ENCODE measurements around the gene STAT1. TPM values are rescaled to one million over a fixed set of nuclear protein-coding genes. Genes with fewer than 3 reads are reported as not detected.
A peak's percentile ranks its signal among the peaks of the same experiment; 100 is the strongest.

STAT1 gene
- total RNA-seq: 10 to 100 TPM; 49.1 to 91.6 (median 86.2) TPM
- total RNA-seq (2013): 118 TPM

- H3K27me3 ChIP-seq (ENCODE audit: control insufficient read depth, insufficient read depth, low read length): no peaks in the 10 kb centered on the region
- WGBS (ENCODE audit: insufficient coverage): under 1% methylated on average over 68 of the region's 68 CpGs
- H3K4me3 ChIP-seq (ENCODE audit: low read length): peak within 1 kb of the TSS; percentile 73
- Mint-ChIP-seq H3K27me3 (ENCODE audit: low read depth in 2 of 2) (no peaks in the 10 kb centered on the region), H3K36me3 (peaks cover 6% of the 10 kb centered on the region), H3K27ac (no peak within 1 kb of the TSS), H3K9me3 (no peaks in the 10 kb centered on the region), H3K4me1 (peaks cover 5 to 11% of the 10 kb centered on the region in 2 donors), H3K4me3 (no peak within 1 kb of the TSS)
- peaks cover 39% of the 10 kb centered on the region for H3K4me1 ChIP-seq (ENCODE audit: control insufficient read depth, insufficient read depth, low read length)
- ATAC-seq: peak; percentile 86 to 97 (median 91)
- H3K27ac ChIP-seq (ENCODE audit: low read length): peak within 1 kb of the TSS; percentile 97
- no peaks in the 10 kb centered on the region for H3K9me3 ChIP-seq (ENCODE audit: control insufficient read depth, insufficient read depth, low read length)
- H3K36me3 ChIP-seq (ENCODE audit: control insufficient read depth, insufficient read depth, low read length): peaks cover 13% of the 10 kb centered on the region
- intact Hi-C loops (cut with micrococcal nuclease): loop anchor here (1.0 to 2.0 kb wide), 3 partner anchors 17 to 663 kb away; no protein-coding TSS in a partner anchor
- TF ChIP-seq, protein P1, sequence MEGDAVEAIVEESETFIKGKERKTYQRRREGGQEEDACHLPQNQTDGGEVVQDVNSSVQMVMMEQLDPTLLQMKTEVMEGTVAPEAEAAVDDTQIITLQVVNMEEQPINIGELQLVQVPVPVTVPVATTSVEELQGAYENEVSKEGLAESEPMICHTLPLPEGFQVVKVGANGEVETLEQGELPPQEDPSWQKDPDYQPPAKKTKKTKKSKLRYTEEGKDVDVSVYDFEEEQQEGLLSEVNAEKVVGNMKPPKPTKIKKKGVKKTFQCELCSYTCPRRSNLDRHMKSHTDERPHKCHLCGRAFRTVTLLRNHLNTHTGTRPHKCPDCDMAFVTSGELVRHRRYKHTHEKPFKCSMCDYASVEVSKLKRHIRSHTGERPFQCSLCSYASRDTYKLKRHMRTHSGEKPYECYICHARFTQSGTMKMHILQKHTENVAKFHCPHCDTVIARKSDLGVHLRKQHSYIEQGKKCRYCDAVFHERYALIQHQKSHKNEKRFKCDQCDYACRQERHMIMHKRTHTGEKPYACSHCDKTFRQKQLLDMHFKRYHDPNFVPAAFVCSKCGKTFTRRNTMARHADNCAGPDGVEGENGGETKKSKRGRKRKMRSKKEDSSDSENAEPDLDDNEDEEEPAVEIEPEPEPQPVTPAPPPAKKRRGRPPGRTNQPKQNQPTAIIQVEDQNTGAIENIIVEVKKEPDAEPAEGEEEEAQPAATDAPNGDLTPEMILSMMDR (IDR thresholded peaks at IDR 0.05): no peak
- DNase-seq: peak; percentile 97 to 99
Measured at GRCh38 chr2:191013932-191014652, at the start of gene STAT1. STAT1 (minus strand) TSS chr2:191014171; CDS start chr2:191010003, 4,168 bp downstream.

DNA sequence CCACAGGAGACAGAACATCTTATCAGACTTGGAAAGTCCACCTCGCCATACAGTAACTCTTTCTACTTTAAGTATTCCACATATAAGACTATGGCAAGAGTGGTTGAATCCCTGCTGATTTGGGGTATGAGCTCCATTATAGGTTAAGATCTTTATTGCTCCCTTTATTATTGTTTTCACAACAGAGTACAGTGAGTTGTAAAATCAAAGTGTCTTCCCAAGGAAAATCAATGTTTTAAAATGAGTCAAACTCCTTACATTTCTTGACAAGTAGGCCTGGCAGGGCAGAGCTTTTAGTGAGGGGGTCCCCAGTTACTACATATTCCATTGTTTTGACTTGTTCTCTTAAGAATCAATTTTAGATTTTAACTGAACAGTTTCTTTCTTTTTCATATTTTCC is 49.6 kb upstream of the STAT1 start:
- H3K4me1 Mint-ChIP-seq: peaks cover 72 to 74% of the 10 kb centered on the region in 2 donors
- no peaks in the 10 kb centered on the region for H3K9me3 Mint-ChIP-seq
- H3K9me3 ChIP-seq (ENCODE audit: control insufficient read depth, insufficient read depth, low read length): no peaks in the 10 kb centered on the region
- TF ChIP-seq, protein P1 (IDR thresholded peaks at IDR 0.05): no peak
- ATAC-seq (no peak), DNase-seq (no peak)
- no peak overlapping the region for H3K4me3 ChIP-seq (ENCODE audit: low read length)
- H3K27me3 ChIP-seq (ENCODE audit: control insufficient read depth, insufficient read depth, low read length): no peaks in the 10 kb centered on the region
- H3K27me3 Mint-ChIP-seq (ENCODE audit: low read depth in 2 of 2): no peaks in the 10 kb centered on the region
- H3K4me3 Mint-ChIP-seq: peak overlapping the region; percentile 96
- peak overlapping the region; percentile 83 to 94 for H3K27ac Mint-ChIP-seq
- intact Hi-C loops (cut with micrococcal nuclease): no loop called here
- peaks cover 54% of the 10 kb centered on the region for H3K36me3 ChIP-seq (ENCODE audit: control insufficient read depth, insufficient read depth, low read length)
- no CpG with 5 or more reads among the region's 1 CpG for WGBS (ENCODE audit: insufficient coverage)
- H3K27ac ChIP-seq (ENCODE audit: low read length): peak overlapping the region; percentile 83
- peaks cover 25% of the 10 kb centered on the region for H3K4me1 ChIP-seq (ENCODE audit: control insufficient read depth, insufficient read depth, low read length)
- peaks cover 47% of the 10 kb centered on the region for H3K36me3 Mint-ChIP-seq

DNA sequence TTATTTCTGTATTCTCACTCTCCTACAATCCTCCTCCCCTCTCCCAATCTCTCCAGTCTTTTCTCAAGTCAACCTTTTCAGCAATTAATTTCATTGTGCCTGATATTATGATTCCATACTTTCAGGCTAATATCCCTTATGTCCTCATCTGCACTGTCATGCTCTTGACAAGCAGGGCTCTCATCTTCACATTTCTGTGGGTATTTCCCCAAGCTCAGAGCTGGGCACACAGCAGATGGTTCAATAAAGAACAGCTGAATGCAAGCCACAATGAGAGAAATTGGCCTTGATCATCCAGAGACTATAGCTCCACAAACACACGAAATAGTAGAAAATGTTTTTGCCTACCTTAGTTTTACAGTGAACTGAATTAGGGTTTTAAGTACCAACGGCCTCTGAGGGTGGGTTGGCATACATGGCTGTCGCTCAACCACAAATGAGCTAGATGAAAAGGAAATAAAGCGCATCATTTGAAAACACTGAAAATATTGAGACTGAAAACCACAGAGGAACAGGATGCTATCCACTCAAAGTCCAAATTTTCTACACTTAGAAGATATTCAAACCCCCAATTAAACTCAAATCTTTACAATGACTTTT is 47.5 kb upstream of the STAT1 start:
- H3K4me3 Mint-ChIP-seq: peak overlapping the region; percentile 69
- Histone ChIP-seq H3K4me3 (ENCODE audit: low read length) (no peak overlapping the region), H3K9me3 (ENCODE audit: control insufficient read depth, insufficient read depth, low read length) (no peaks in the 10 kb centered on the region), H3K27me3 (ENCODE audit: control insufficient read depth, insufficient read depth, low read length) (no peaks in the 10 kb centered on the region), H3K4me1 (ENCODE audit: control insufficient read depth, insufficient read depth, low read length) (peaks cover 30% of the 10 kb centered on the region), H3K27ac (ENCODE audit: low read length) (peak overlapping the region; percentile 61), H3K36me3 (ENCODE audit: control insufficient read depth, insufficient read depth, low read length) (peaks cover 48% of the 10 kb centered on the region)
- no peaks in the 10 kb centered on the region for H3K9me3 Mint-ChIP-seq
- ATAC-seq: peak; percentile 43 to 61 (median 48)
- WGBS (ENCODE audit: insufficient coverage): 8% methylated on average over 3 of the region's 4 CpGs
- TF ChIP-seq, protein P1 (IDR thresholded peaks at IDR 0.05): no peak
- peaks cover 38% of the 10 kb centered on the region for H3K36me3 Mint-ChIP-seq
- peaks cover 60 to 65% of the 10 kb centered on the region in 2 donors for H3K4me1 Mint-ChIP-seq
- peak overlapping the region; percentile 83 to 94 for H3K27ac Mint-ChIP-seq
- intact Hi-C loops (cut with micrococcal nuclease): no loop called here
- peak in 1 of 2 donors; percentile 66 for DNase-seq
- H3K27me3 Mint-ChIP-seq (ENCODE audit: low read depth in 2 of 2): no peaks in the 10 kb centered on the region

All from natural killer cell (primary cell).